Measurements from ENCODE around the gene ZNF764. TPM values are rescaled to one million over a fixed set of nuclear protein-coding genes. Genes with fewer than 3 reads are reported as not detected.

ZNF764 gene
- total and polyA plus RNA-seq, 2 experiments from 2014 or later, result 5.6 to 12.9 TPM

- TF ChIP-seq, protein P1, sequence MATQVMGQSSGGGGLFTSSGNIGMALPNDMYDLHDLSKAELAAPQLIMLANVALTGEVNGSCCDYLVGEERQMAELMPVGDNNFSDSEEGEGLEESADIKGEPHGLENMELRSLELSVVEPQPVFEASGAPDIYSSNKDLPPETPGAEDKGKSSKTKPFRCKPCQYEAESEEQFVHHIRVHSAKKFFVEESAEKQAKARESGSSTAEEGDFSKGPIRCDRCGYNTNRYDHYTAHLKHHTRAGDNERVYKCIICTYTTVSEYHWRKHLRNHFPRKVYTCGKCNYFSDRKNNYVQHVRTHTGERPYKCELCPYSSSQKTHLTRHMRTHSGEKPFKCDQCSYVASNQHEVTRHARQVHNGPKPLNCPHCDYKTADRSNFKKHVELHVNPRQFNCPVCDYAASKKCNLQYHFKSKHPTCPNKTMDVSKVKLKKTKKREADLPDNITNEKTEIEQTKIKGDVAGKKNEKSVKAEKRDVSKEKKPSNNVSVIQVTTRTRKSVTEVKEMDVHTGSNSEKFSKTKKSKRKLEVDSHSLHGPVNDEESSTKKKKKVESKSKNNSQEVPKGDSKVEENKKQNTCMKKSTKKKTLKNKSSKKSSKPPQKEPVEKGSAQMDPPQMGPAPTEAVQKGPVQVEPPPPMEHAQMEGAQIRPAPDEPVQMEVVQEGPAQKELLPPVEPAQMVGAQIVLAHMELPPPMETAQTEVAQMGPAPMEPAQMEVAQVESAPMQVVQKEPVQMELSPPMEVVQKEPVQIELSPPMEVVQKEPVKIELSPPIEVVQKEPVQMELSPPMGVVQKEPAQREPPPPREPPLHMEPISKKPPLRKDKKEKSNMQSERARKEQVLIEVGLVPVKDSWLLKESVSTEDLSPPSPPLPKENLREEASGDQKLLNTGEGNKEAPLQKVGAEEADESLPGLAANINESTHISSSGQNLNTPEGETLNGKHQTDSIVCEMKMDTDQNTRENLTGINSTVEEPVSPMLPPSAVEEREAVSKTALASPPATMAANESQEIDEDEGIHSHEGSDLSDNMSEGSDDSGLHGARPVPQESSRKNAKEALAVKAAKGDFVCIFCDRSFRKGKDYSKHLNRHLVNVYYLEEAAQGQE (IDR thresholded peaks at IDR 0.05; ENCODE audit: unreplicated experiment), result no peak
These were observed 9.5 kb downstream of the ZNF764 start (continued) for GRCh38 chr16:30548416-30549253.

DNA sequence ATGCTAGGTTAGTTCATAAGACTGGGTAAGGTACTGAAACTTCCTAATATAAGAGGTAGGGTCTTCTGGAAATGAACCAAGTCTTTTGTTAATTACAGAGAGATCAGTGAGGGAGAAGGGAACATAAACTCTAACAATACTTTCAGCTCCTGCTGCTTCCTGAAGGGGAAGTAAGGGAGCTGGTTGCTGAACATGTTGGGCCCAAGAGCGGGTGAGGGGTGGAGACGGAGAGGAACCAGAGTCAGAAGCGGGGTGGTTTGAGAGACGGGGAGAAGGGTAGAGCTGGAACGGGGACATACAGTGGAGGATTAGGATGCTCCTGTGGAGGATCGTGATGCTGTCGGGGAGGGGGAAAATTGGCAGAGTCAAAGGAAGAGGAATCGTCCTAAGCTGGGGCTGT lies 12.1 kb downstream of the ZNF764 start:
- Mint-ChIP-seq H3K4me1 (peaks cover 15% of the 10 kb centered on the region), H3K36me3 (ENCODE audit: low read depth) (peaks cover 2% of the 10 kb centered on the region; the same call in 1 of the 3 replicates), H3K27ac (no peak overlapping the region), H3K27me3 (ENCODE audit: insufficient read depth, low read depth, poor library complexity) (peaks cover 5% of the 10 kb centered on the region), H3K4me3 (no peak overlapping the region), H3K9me3 (peaks cover 3% of the 10 kb centered on the region; the same call in 2 of the 3 replicates)
- H3K27me3 ChIP-seq (ENCODE audit: insufficient read depth), result no peaks in the 10 kb centered on the region
- H3K79me2 ChIP-seq (replicated peaks; ENCODE audit: insufficient read depth), result no peaks in the 10 kb centered on the region
- no peak overlapping the region for H2AFZ ChIP-seq
- H3K4me3 ChIP-seq, result no peak overlapping the region
- 0 out of 2 replicates have a peak, but pooled peaks cover 4% of the 10 kb centered on the region for H3F3A ChIP-seq (replicated peaks; ENCODE audit: low read depth)
- H3K9me2 ChIP-seq (ENCODE audit: insufficient read depth), result no peaks in the 10 kb centered on the region
- H3K36me3 ChIP-seq (ENCODE audit: insufficient read depth), result no peaks in the 10 kb centered on the region
- H3K4me1 ChIP-seq (ENCODE audit: insufficient read depth), result peaks cover 40% of the 10 kb centered on the region
- no peak for DNase-seq (ENCODE audit: low spot score)
- no peak for ATAC-seq
- H3K27ac ChIP-seq (ENCODE audit: low read depth), result no peak overlapping the region
- no peaks in the 10 kb centered on the region for H4K20me1 ChIP-seq (replicated peaks; ENCODE audit: insufficient read depth)
- no peak overlapping the region for H3K4me2 ChIP-seq
- TF ChIP-seq POLR2AphosphoS5 (IDR thresholded peaks at IDR 0.05; ENCODE audit: low read depth), result no peak
- TF ChIP-seq, protein P2, sequence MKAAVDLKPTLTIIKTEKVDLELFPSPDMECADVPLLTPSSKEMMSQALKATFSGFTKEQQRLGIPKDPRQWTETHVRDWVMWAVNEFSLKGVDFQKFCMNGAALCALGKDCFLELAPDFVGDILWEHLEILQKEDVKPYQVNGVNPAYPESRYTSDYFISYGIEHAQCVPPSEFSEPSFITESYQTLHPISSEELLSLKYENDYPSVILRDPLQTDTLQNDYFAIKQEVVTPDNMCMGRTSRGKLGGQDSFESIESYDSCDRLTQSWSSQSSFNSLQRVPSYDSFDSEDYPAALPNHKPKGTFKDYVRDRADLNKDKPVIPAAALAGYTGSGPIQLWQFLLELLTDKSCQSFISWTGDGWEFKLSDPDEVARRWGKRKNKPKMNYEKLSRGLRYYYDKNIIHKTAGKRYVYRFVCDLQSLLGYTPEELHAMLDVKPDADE (IDR thresholded peaks at IDR 0.05), result no peak
- TF ChIP-seq NANOG (IDR thresholded peaks at IDR 0.05; ENCODE audit: borderline replicate concordance), result no peak
- TF ChIP-seq CREB1 (CRISPR knock-in tag; IDR thresholded peaks at IDR 0.05; ENCODE audit: low read depth), result no peak
- TF ChIP-seq ZNF331 (CRISPR knock-in tag; IDR thresholded peaks at IDR 0.05; ENCODE audit: low read depth), result no peak
- TF ChIP-seq JUNB (IDR thresholded peaks at IDR 0.05; ENCODE audit: unreplicated experiment), result no peak
- no peak for TF ChIP-seq EZH2phosphoT487 (IDR thresholded peaks at IDR 0.05; ENCODE audit: unreplicated experiment)
- TF ChIP-seq ZNF462 (CRISPR knock-in tag; IDR thresholded peaks at IDR 0.05), result no peak
- TF ChIP-seq, protein P1 (IDR thresholded peaks at IDR 0.05; ENCODE audit: unreplicated experiment), result no peak

All from GM23338 (cell line).